HepG2 (cell line): ENCODE measurements around the gene CST3. TPM values are rescaled to one million over a fixed set of nuclear protein-coding genes. Genes with fewer than 3 reads are reported as not detected.

Experiments used
- KAT7 ChIP-seq: IDR thresholded peaks from 2 replicates; pipeline ENCODE4 v1.6.1; 2018; ENCODE audit warnings: borderline replicate concordance, missing compliant biosample characterization
- MED8 ChIP-seq: sonication (generic); formaldehyde crosslinking; IDR thresholded peaks from 2 replicates; pipeline ENCODE4 v1.8.1; 2023; ENCODE audit warnings: mild to moderate bottlenecking, missing genetic modification reagents; ENCODE audit not compliant: insufficient replicate concordance
- PITX1 ChIP-seq: sonication (generic); formaldehyde crosslinking; IDR thresholded peaks from 2 replicates; pipeline ENCODE4 v1.5.1; 2020; ENCODE audit warnings: mild to moderate bottlenecking, missing genetic modification reagents
- RBAK ChIP-seq: sonication (generic); formaldehyde crosslinking; IDR thresholded peaks from 2 replicates; pipeline ENCODE4 v1.5.1; 2020; ENCODE audit warnings: mild to moderate bottlenecking, missing genetic modification reagents
- RFX1 ChIP-seq: fragments of 450-650 bp; IDR thresholded peaks from 2 replicates; pipeline ENCODE4 v1.6.1; 2017
- ZNF251 ChIP-seq: sonication (generic); formaldehyde crosslinking; IDR thresholded peaks from 2 replicates; pipeline ENCODE4 v1.9.0; 2021; ENCODE audit warnings: mild to moderate bottlenecking, missing genetic modification reagents
- ZNF607 ChIP-seq: sonication (generic); formaldehyde crosslinking; IDR thresholded peaks from 2 replicates; pipeline ENCODE4 v1.5.1; 2020; ENCODE audit warnings: missing genetic modification reagents, mild to moderate bottlenecking, borderline replicate concordance
- polyA plus RNA-seq, 8 experiments: library from polyadenylated mRNA; depleted of rRNA in 3 of 8; stranded (reverse) in 7 of 8; unstranded in 1 of 8; fragments of >200 nt; fragmentation: Illumina TruSeq in 4 of 8; extraction: Trizol in 4 of 8; gene quantifications; 2 replicates each; pipeline versions ENCODE4 v1.2.1 to v1.2.3, GENCODE V29; 2011 to 2016; ENCODE audit warnings: low read depth in 4 of 8, missing spikeins in 1 of 8, mixed read lengths in 1 of 8; ENCODE audit not compliant: insufficient read depth in 1 of 8
- total RNA-seq, 5 experiments: library from RNA; depleted of rRNA; stranded (reverse); fragments of >200 nt; fragmentation: Illumina TruSeq; extraction: Trizol; gene quantifications; 2 replicates each; pipeline ENCODE4 v1.2.3, GENCODE V29; 2016; ENCODE audit warnings: low read depth in 1 of 5
- TF ChIP-seq, protein P1 (sequence below): sonication (generic); formaldehyde crosslinking; IDR thresholded peaks from 2 replicates; pipeline ENCODE4 v1.4.0; 2020; ENCODE audit warnings: mild to moderate bottlenecking, missing genetic modification reagents
- TF ChIP-seq, protein P2 (sequence below): sonication (generic); formaldehyde crosslinking; IDR thresholded peaks from 2 replicates; pipeline ENCODE4 v1.4.0; 2020; ENCODE audit warnings: missing genetic modification reagents
- TF ChIP-seq, protein P3 (sequence below): sonication (generic); formaldehyde crosslinking; IDR thresholded peaks from 2 replicates; pipeline ENCODE4 v1.8.0; 2022; ENCODE audit warnings: mild to moderate bottlenecking, missing genetic modification reagents; ENCODE audit not compliant: insufficient replicate concordance
- TF ChIP-seq, protein P4 (sequence below): sonication (generic); formaldehyde crosslinking; IDR thresholded peaks from 2 replicates; pipeline ENCODE4 v1.8.0; 2022; ENCODE audit warnings: mild to moderate bottlenecking, missing genetic modification reagents, moderate library complexity
- TF ChIP-seq, protein P5 (sequence below): sonication (generic); formaldehyde crosslinking; IDR thresholded peaks from 2 replicates; pipeline ENCODE4 v1.5.1; 2020; ENCODE audit warnings: mild to moderate bottlenecking, moderate library complexity, missing genetic modification reagents

The CST3 gene
- total and polyA plus RNA-seq, 2 of the 13 experiments (the other 11 are each of a cell fraction or from before 2014, with no cell fraction given) = 690 to 1,005 TPM

DNA sequence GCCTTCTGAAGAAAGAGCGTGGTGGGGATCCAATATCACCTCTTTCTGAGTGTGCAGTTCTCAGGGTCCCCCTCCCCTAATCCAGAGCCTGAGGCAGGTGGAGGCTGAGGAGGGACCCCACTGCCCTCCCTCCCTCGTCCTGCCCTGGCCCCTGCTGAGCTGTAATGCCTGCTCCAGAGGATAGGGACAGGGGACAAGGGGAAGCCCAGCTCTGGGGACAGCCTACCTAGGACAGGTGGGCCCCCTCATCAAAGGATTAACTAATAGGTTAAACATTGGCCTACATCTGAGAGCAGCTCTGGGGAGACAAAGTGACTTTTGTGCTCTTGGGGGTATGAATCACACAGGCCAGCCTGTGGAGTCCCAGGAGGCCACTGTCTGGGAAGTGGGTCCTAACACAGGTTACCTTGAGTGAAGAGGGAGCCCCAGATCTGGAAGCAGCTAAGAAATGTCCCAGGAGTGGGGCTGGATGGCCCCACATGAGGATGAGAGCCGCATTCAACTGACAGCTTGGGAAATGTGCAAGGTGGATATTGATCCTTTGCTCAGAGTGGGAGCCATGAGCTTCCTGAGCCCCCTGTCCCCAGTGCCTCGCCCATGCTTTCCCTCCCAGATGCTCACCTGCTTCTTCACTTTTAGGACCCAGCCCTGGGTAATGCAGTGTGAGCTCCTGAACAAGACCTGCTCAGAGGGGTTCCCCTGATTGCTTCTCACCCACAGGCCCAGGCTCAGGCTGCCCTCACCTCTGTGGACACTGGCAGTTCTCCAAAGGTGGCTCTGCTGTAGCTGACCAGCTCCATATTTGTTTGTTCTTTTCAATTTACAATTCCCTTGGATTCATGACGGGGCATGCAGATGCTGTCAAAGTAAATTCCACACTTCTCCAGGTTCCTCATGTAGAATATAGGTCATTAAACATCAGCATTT, 51.7 kb downstream of the CST3 start (continued):
- TF ChIP-seq, protein P1, sequence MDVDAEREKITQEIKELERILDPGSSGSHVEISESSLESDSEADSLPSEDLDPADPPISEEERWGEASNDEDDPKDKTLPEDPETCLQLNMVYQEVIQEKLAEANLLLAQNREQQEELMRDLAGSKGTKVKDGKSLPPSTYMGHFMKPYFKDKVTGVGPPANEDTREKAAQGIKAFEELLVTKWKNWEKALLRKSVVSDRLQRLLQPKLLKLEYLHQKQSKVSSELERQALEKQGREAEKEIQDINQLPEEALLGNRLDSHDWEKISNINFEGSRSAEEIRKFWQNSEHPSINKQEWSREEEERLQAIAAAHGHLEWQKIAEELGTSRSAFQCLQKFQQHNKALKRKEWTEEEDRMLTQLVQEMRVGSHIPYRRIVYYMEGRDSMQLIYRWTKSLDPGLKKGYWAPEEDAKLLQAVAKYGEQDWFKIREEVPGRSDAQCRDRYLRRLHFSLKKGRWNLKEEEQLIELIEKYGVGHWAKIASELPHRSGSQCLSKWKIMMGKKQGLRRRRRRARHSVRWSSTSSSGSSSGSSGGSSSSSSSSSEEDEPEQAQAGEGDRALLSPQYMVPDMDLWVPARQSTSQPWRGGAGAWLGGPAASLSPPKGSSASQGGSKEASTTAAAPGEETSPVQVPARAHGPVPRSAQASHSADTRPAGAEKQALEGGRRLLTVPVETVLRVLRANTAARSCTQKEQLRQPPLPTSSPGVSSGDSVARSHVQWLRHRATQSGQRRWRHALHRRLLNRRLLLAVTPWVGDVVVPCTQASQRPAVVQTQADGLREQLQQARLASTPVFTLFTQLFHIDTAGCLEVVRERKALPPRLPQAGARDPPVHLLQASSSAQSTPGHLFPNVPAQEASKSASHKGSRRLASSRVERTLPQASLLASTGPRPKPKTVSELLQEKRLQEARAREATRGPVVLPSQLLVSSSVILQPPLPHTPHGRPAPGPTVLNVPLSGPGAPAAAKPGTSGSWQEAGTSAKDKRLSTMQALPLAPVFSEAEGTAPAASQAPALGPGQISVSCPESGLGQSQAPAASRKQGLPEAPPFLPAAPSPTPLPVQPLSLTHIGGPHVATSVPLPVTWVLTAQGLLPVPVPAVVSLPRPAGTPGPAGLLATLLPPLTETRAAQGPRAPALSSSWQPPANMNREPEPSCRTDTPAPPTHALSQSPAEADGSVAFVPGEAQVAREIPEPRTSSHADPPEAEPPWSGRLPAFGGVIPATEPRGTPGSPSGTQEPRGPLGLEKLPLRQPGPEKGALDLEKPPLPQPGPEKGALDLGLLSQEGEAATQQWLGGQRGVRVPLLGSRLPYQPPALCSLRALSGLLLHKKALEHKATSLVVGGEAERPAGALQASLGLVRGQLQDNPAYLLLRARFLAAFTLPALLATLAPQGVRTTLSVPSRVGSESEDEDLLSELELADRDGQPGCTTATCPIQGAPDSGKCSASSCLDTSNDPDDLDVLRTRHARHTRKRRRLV = peak; percentile 87; the same call in 1 of the 2 replicates
- TF ChIP-seq, protein P2, sequence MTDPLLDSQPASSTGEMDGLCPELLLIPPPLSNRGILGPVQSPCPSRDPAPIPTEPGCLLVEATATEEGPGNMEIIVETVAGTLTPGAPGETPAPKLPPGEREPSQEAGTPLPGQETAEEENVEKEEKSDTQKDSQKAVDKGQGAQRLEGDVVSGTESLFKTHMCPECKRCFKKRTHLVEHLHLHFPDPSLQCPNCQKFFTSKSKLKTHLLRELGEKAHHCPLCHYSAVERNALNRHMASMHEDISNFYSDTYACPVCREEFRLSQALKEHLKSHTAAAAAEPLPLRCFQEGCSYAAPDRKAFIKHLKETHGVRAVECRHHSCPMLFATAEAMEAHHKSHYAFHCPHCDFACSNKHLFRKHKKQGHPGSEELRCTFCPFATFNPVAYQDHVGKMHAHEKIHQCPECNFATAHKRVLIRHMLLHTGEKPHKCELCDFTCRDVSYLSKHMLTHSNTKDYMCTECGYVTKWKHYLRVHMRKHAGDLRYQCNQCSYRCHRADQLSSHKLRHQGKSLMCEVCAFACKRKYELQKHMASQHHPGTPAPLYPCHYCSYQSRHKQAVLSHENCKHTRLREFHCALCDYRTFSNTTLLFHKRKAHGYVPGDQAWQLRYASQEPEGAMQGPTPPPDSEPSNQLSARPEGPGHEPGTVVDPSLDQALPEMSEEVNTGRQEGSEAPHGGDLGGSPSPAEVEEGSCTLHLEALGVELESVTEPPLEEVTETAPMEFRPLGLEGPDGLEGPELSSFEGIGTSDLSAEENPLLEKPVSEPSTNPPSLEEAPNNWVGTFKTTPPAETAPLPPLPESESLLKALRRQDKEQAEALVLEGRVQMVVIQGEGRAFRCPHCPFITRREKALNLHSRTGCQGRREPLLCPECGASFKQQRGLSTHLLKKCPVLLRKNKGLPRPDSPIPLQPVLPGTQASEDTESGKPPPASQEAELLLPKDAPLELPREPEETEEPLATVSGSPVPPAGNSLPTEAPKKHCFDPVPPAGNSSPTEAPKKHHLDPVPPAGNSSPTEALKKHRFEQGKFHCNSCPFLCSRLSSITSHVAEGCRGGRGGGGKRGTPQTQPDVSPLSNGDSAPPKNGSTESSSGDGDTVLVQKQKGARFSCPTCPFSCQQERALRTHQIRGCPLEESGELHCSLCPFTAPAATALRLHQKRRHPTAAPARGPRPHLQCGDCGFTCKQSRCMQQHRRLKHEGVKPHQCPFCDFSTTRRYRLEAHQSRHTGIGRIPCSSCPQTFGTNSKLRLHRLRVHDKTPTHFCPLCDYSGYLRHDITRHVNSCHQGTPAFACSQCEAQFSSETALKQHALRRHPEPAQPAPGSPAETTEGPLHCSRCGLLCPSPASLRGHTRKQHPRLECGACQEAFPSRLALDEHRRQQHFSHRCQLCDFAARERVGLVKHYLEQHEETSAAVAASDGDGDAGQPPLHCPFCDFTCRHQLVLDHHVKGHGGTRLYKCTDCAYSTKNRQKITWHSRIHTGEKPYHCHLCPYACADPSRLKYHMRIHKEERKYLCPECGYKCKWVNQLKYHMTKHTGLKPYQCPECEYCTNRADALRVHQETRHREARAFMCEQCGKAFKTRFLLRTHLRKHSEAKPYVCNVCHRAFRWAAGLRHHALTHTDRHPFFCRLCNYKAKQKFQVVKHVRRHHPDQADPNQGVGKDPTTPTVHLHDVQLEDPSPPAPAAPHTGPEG (CRISPR knock-in tag) = peak; percentile 44; the same call in 1 of the 2 replicates
- TF ChIP-seq, protein P3, sequence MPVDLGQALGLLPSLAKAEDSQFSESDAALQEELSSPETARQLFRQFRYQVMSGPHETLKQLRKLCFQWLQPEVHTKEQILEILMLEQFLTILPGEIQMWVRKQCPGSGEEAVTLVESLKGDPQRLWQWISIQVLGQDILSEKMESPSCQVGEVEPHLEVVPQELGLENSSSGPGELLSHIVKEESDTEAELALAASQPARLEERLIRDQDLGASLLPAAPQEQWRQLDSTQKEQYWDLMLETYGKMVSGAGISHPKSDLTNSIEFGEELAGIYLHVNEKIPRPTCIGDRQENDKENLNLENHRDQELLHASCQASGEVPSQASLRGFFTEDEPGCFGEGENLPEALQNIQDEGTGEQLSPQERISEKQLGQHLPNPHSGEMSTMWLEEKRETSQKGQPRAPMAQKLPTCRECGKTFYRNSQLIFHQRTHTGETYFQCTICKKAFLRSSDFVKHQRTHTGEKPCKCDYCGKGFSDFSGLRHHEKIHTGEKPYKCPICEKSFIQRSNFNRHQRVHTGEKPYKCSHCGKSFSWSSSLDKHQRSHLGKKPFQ (CRISPR knock-in tag) = no peak
- TF ChIP-seq, protein P4, sequence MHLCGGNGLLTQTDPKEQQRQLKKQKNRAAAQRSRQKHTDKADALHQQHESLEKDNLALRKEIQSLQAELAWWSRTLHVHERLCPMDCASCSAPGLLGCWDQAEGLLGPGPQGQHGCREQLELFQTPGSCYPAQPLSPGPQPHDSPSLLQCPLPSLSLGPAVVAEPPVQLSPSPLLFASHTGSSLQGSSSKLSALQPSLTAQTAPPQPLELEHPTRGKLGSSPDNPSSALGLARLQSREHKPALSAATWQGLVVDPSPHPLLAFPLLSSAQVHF (CRISPR knock-in tag) = no peak
- TF ChIP-seq RBAK (CRISPR knock-in tag) = 0 out of 2 replicates have a peak, but pooled peaks have one; percentile 49
- TF ChIP-seq, protein P5, sequence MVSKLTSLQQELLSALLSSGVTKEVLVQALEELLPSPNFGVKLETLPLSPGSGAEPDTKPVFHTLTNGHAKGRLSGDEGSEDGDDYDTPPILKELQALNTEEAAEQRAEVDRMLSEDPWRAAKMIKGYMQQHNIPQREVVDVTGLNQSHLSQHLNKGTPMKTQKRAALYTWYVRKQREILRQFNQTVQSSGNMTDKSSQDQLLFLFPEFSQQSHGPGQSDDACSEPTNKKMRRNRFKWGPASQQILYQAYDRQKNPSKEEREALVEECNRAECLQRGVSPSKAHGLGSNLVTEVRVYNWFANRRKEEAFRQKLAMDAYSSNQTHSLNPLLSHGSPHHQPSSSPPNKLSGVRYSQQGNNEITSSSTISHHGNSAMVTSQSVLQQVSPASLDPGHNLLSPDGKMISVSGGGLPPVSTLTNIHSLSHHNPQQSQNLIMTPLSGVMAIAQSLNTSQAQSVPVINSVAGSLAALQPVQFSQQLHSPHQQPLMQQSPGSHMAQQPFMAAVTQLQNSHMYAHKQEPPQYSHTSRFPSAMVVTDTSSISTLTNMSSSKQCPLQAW (CRISPR knock-in tag) = peak; percentile 85
- TF ChIP-seq KAT7 = 0 out of 2 replicates have a peak, but pooled peaks have one; percentile 19
- TF ChIP-seq PITX1 (CRISPR knock-in tag) = peak; percentile 99
- 0 out of 2 replicates have a peak, but pooled peaks have one; percentile 13 for TF ChIP-seq ZNF607 (CRISPR knock-in tag)
- no peak for TF ChIP-seq ZNF251
- no peak for TF ChIP-seq RFX1
- TF ChIP-seq MED8 (CRISPR knock-in tag) = peak; percentile 82
